OCI-LY7 (cell line): Measurements from ENCODE around the gene BLCAP. TPM values are rescaled to one million over a fixed set of nuclear protein-coding genes. Genes with fewer than 3 reads are reported as not detected.

Experiments
- BruUV-seq: library from RNA; stranded (reverse); fragments of 400-500 nt; replicated peaks from 2 replicates; lab custom pipeline; 2021; lab: Mats Ljungman, UMichigan
- CTCF ChIA-PET: fragments of 300-600 bp; sonication (Branson Sonifier 250); formaldehyde crosslinking; loops from one replicate; lab custom pipeline; 2022; ENCODE audit warnings: antibody characterized with exemption; ENCODE audit not compliant: unreplicated experiment; lab: Charles Lee
- POLR2A ChIA-PET: fragments of 300-600 bp; sonication (Branson Sonifier 250); formaldehyde crosslinking; loops from one replicate; lab custom pipeline; 2022; ENCODE audit warnings: antibody characterized with exemption; lab: Charles Lee
- DNase-seq: peaks from one replicate; pipeline ENCODE4 v3.0.0-alpha.2; 2015; ENCODE audit warnings: low spot score
- H2AFZ ChIP-seq: fragments of 200-600 bp; sonication (generic), shearing (Covaris generic); 2 replicates; pipeline ENCODE4 v1.6.1; 2014; ENCODE audit warnings: mild to moderate bottlenecking, antibody characterized with exemption, low read length, moderate library complexity
- H3K27ac ChIP-seq: fragments of 200-600 bp; sonication (generic); 2 replicates; pipeline ENCODE4 v1.5.1; 2014; ENCODE audit warnings: mixed run types, low read depth, mild to moderate bottlenecking, moderate library complexity, low read length, inconsistent platforms; ENCODE audit not compliant: poor library complexity, severe bottlenecking
- H3K36me3 ChIP-seq: fragments of 200-600 bp; sonication (generic); 2 replicates; pipeline ENCODE4 v1.6.1; 2014; ENCODE audit warnings: mild to moderate bottlenecking, antibody characterized with exemption, low read length, moderate library complexity, mixed read lengths; ENCODE audit not compliant: insufficient read depth
- H3K4me1 ChIP-seq: fragments of 200-600 bp; sonication (generic); 2 replicates; pipeline ENCODE4 v1.5.1; 2014; ENCODE audit warnings: mild to moderate bottlenecking, low read length; ENCODE audit not compliant: insufficient read depth, poor library complexity, severe bottlenecking
- H3K4me2 ChIP-seq: fragments of 200-600 bp; sonication (generic); 2 replicates; pipeline ENCODE4 v1.6.1; 2014; ENCODE audit warnings: mild to moderate bottlenecking, low read length
- H3K4me3 ChIP-seq: fragments of 200-600 bp; sonication (generic); 2 replicates; pipeline ENCODE4 v1.5.1; 2014; ENCODE audit warnings: mild to moderate bottlenecking, low read depth, low read length; ENCODE audit not compliant: poor library complexity, severe bottlenecking
- H3K79me2 ChIP-seq: fragments of 200-600 bp; sonication (generic); 2 replicates; pipeline ENCODE4 v1.6.1; 2016; ENCODE audit warnings: low read depth, mild to moderate bottlenecking, low read length, moderate library complexity, mixed read lengths; ENCODE audit not compliant: insufficient read depth
- H3K9me2 ChIP-seq: fragments of 200-600 bp; sonication (generic); 2 replicates; pipeline ENCODE4 v1.6.1; 2016; ENCODE audit warnings: mild to moderate bottlenecking, low read length, mixed read lengths; ENCODE audit not compliant: insufficient read depth
- H3K9me3 ChIP-seq: fragments of 200-600 bp; sonication (generic); 2 replicates; pipeline ENCODE4 v1.6.1; 2014; ENCODE audit warnings: mild to moderate bottlenecking, mixed run types, low read length, mixed read lengths
- H4K20me1 ChIP-seq: fragments of 200-600 bp; sonication (generic); 2 replicates; pipeline ENCODE4 v1.6.1; 2014; ENCODE audit warnings: mild to moderate bottlenecking, antibody characterized with exemption, low read length, moderate library complexity, mixed read lengths; ENCODE audit not compliant: insufficient read depth
- EZH2phosphoT487 ChIP-seq: fragments of 200-600 bp; sonication (generic); IDR thresholded peaks from 2 replicates; pipeline ENCODE4 v1.6.1; 2018; ENCODE audit warnings: low read depth, borderline replicate concordance, mild to moderate bottlenecking, mixed run types, antibody characterized with exemption, low read length, moderate library complexity, mixed read lengths
- intact Hi-C: fragments of 100-400 bp; cut with micrococcal nuclease; formaldehyde crosslinking; loops from one replicate; pipeline ENCODE4 v1.10.0; 2022; ENCODE audit not compliant: unreplicated experiment
- total RNA-seq, 2 experiments: library from RNA; depleted of rRNA in 1 of 2; stranded (reverse); fragments of >200 nt in 1 of 2; shearing (Covaris generic) in 1 of 2; gene quantifications; 2 replicates each; pipeline ENCODE4 v1.2.3, GENCODE V29; 2014 to 2022
- TF ChIP-seq, protein P1 (sequence below): fragments of 200-600 bp; sonication (generic); conservative IDR thresholded peaks from 2 replicates; pipeline ENCODE4 v1.5.1; 2014; ENCODE audit warnings: mild to moderate bottlenecking, antibody characterized with exemption, low read length, moderate library complexity, mixed read lengths

The BLCAP gene
- total RNA-seq, 2 experiments from 2014 or later: 32.3 to 55.1 TPM

DNA sequence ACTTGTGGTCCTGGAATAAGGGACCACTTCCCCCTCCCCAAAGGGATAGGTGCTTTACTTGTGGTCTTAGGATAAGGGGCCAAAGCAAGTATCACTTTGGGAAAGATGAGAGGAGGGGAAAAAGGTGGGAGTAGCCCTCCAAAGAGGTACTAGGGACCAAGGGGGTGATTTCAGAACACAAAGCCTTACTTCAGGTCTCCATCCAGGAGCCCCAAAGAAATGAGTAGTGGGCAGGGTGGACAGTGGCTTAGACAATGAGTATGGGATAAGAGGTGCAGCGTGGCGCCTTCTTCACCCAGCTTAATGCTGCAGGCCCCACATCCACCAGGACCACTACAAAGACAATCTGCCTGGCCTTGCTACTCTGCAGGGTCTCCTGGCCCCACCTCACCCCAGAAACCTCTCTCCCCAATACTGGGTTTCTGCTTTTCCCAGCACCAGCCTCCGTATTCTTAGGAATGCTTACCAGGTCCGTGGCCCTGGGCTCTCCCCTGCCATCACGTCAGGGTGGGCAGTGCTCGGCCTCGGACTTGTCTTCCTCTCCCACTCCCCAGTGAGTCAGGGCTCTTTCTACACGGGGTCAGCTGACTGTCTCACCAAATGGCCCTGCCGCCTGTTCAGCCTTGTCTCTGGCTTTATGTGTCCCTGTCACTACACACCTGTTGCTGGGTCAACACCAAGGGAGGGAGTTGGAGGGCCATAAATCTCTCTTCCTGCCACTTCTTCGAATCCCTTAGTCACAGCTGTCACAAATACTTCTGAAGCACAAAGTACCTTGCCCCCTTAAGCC, 3.6 kb downstream of the BLCAP start:
- TF ChIP-seq EZH2phosphoT487: no peak
- TF ChIP-seq, protein P1, sequence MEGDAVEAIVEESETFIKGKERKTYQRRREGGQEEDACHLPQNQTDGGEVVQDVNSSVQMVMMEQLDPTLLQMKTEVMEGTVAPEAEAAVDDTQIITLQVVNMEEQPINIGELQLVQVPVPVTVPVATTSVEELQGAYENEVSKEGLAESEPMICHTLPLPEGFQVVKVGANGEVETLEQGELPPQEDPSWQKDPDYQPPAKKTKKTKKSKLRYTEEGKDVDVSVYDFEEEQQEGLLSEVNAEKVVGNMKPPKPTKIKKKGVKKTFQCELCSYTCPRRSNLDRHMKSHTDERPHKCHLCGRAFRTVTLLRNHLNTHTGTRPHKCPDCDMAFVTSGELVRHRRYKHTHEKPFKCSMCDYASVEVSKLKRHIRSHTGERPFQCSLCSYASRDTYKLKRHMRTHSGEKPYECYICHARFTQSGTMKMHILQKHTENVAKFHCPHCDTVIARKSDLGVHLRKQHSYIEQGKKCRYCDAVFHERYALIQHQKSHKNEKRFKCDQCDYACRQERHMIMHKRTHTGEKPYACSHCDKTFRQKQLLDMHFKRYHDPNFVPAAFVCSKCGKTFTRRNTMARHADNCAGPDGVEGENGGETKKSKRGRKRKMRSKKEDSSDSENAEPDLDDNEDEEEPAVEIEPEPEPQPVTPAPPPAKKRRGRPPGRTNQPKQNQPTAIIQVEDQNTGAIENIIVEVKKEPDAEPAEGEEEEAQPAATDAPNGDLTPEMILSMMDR: no peak
- Histone ChIP-seq H3K27ac (no peak overlapping the region), H3K9me2 (no peaks in the 10 kb centered on the region), H3K4me3 (no peak overlapping the region), H3K4me2 (no peak overlapping the region), H3K9me3 (no peaks in the 10 kb centered on the region), H3K36me3 (0 out of 2 replicates have a peak, but pooled peaks cover 4% of the 10 kb centered on the region), H2AFZ (no peak overlapping the region), H3K79me2 (peaks cover 42% of the 10 kb centered on the region), H4K20me1 (peaks cover 12% of the 10 kb centered on the region), H3K4me1 (peaks cover 27% of the 10 kb centered on the region)
- POLR2A ChIA-PET: interaction anchor here (0.7 kb wide), 1 partner anchor 33 kb away, joined by 3 read pairs; no protein-coding TSS in a partner anchor
- no TSS peak for BruUV-seq
- DNase-seq: no peak
- CTCF ChIA-PET: no interaction called here
- intact Hi-C loops: no loop called here

DNA sequence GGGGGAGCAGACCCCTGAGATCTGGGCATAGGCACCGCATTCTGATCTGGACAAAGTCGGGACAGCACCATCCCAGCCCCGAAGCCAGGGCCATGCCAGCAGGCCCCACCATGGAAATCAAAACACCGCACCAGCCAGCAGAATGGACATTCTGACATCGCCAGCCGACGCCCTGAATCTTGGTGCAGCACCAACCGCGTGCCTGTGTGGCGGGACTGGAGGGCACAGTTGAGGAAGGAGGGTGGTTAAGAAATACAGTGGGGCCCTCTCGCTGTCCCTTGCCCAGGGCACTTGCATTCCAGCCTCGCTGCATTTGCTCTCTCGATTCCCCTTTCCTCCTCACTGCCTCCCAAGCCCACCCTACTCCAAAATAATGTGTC, 4.7 kb downstream of the BLCAP start:
- intact Hi-C loops: no loop called here
- Histone ChIP-seq H4K20me1 (peaks cover 14% of the 10 kb centered on the region), H2AFZ (no peak overlapping the region), H3K27ac (no peak overlapping the region), H3K9me2 (no peaks in the 10 kb centered on the region), H3K4me1 (peaks cover 21% of the 10 kb centered on the region), H3K36me3 (peaks cover 12% of the 10 kb centered on the region; the same call in 1 of the 2 replicates), H3K9me3 (no peaks in the 10 kb centered on the region), H3K4me2 (no peak overlapping the region), H3K79me2 (peaks cover 42% of the 10 kb centered on the region), H3K4me3 (no peak overlapping the region)
- no peak for DNase-seq
- ChIA-PET POLR2A (interaction anchor here (1.2 kb wide), 1 partner anchor 16 kb away, joined by 3 read pairs; no protein-coding TSS in a partner anchor), CTCF (no interaction called here)
- no TSS peak for BruUV-seq
- TF ChIP-seq, protein P1: no peak
- TF ChIP-seq EZH2phosphoT487: no peak
